ENCODE results near the gene TMEM8B. TPM values are rescaled to one million over a fixed set of nuclear protein-coding genes. Genes with fewer than 3 reads are reported as not detected.

TMEM8B gene
- total and polyA plus RNA-seq, 2 of the 8 experiments (the other 6 are each of a cell fraction or from before 2014, with no cell fraction given): 7.5 to 10.4 TPM

- no peak for TF ChIP-seq FOSL1 (IDR thresholded peaks at IDR 0.05; ENCODE audit: insufficient read depth, low read depth, low read length)
- TF ChIP-seq TEAD4 (IDR thresholded peaks at IDR 0.05; ENCODE audit: low read depth, low read length): 0 out of 2 replicates have a peak, but pooled peaks have one; percentile 27
- no peak for TF ChIP-seq KDM5A (IDR thresholded peaks at IDR 0.05; ENCODE audit: low read length)
- TF ChIP-seq HDAC6 (IDR thresholded peaks at IDR 0.05; ENCODE audit: low read depth, low read length): no peak
- no peak for TF ChIP-seq RAD21 (IDR thresholded peaks at IDR 0.05 in 1 of 2, conservative IDR thresholded peaks at IDR 0.05 in 1 of 2; ENCODE audit: low read depth in 2 of 2, low read length in 2 of 2)
- no peak for TF ChIP-seq CHD2 (IDR thresholded peaks at IDR 0.05; ENCODE audit: low read length)
- TF ChIP-seq SIRT6 (IDR thresholded peaks at IDR 0.05; ENCODE audit: low read length): no peak
- TF ChIP-seq JUND (IDR thresholded peaks at IDR 0.05; ENCODE audit: low read length): peak; percentile 91
- TF ChIP-seq, protein P1, sequence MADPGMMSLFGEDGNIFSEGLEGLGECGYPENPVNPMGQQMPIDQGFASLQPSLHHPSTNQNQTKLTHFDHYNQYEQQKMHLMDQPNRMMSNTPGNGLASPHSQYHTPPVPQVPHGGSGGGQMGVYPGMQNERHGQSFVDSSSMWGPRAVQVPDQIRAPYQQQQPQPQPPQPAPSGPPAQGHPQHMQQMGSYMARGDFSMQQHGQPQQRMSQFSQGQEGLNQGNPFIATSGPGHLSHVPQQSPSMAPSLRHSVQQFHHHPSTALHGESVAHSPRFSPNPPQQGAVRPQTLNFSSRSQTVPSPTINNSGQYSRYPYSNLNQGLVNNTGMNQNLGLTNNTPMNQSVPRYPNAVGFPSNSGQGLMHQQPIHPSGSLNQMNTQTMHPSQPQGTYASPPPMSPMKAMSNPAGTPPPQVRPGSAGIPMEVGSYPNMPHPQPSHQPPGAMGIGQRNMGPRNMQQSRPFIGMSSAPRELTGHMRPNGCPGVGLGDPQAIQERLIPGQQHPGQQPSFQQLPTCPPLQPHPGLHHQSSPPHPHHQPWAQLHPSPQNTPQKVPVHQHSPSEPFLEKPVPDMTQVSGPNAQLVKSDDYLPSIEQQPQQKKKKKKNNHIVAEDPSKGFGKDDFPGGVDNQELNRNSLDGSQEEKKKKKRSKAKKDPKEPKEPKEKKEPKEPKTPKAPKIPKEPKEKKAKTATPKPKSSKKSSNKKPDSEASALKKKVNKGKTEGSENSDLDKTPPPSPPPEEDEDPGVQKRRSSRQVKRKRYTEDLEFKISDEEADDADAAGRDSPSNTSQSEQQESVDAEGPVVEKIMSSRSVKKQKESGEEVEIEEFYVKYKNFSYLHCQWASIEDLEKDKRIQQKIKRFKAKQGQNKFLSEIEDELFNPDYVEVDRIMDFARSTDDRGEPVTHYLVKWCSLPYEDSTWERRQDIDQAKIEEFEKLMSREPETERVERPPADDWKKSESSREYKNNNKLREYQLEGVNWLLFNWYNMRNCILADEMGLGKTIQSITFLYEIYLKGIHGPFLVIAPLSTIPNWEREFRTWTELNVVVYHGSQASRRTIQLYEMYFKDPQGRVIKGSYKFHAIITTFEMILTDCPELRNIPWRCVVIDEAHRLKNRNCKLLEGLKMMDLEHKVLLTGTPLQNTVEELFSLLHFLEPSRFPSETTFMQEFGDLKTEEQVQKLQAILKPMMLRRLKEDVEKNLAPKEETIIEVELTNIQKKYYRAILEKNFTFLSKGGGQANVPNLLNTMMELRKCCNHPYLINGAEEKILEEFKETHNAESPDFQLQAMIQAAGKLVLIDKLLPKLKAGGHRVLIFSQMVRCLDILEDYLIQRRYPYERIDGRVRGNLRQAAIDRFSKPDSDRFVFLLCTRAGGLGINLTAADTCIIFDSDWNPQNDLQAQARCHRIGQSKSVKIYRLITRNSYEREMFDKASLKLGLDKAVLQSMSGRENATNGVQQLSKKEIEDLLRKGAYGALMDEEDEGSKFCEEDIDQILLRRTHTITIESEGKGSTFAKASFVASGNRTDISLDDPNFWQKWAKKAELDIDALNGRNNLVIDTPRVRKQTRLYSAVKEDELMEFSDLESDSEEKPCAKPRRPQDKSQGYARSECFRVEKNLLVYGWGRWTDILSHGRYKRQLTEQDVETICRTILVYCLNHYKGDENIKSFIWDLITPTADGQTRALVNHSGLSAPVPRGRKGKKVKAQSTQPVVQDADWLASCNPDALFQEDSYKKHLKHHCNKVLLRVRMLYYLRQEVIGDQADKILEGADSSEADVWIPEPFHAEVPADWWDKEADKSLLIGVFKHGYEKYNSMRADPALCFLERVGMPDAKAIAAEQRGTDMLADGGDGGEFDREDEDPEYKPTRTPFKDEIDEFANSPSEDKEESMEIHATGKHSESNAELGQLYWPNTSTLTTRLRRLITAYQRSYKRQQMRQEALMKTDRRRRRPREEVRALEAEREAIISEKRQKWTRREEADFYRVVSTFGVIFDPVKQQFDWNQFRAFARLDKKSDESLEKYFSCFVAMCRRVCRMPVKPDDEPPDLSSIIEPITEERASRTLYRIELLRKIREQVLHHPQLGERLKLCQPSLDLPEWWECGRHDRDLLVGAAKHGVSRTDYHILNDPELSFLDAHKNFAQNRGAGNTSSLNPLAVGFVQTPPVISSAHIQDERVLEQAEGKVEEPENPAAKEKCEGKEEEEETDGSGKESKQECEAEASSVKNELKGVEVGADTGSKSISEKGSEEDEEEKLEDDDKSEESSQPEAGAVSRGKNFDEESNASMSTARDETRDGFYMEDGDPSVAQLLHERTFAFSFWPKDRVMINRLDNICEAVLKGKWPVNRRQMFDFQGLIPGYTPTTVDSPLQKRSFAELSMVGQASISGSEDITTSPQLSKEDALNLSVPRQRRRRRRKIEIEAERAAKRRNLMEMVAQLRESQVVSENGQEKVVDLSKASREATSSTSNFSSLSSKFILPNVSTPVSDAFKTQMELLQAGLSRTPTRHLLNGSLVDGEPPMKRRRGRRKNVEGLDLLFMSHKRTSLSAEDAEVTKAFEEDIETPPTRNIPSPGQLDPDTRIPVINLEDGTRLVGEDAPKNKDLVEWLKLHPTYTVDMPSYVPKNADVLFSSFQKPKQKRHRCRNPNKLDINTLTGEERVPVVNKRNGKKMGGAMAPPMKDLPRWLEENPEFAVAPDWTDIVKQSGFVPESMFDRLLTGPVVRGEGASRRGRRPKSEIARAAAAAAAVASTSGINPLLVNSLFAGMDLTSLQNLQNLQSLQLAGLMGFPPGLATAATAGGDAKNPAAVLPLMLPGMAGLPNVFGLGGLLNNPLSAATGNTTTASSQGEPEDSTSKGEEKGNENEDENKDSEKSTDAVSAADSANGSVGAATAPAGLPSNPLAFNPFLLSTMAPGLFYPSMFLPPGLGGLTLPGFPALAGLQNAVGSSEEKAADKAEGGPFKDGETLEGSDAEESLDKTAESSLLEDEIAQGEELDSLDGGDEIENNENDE (IDR thresholded peaks at IDR 0.05; ENCODE audit: insufficient replicate concordance, low read length): no peak
- no peak for TF ChIP-seq TAF1 (IDR thresholded peaks at IDR 0.05; ENCODE audit: low read depth, low read length)
- no peak for TF ChIP-seq CBX8 (IDR thresholded peaks at IDR 0.05; ENCODE audit: borderline replicate concordance, low read depth, low read length)
Observed at GRCh38 chr9:35907711-35908503, 78.9 kb downstream of the TMEM8B start (continued).
